ENCODE data around the gene BRD7. TPM values are rescaled to one million over a fixed set of nuclear protein-coding genes. Genes with fewer than 3 reads are reported as not detected.

BRD7 gene
- total RNA-seq, 4 donors from 2014 or later = 27.8 to 46.2 (median 36.8) TPM

DNA sequence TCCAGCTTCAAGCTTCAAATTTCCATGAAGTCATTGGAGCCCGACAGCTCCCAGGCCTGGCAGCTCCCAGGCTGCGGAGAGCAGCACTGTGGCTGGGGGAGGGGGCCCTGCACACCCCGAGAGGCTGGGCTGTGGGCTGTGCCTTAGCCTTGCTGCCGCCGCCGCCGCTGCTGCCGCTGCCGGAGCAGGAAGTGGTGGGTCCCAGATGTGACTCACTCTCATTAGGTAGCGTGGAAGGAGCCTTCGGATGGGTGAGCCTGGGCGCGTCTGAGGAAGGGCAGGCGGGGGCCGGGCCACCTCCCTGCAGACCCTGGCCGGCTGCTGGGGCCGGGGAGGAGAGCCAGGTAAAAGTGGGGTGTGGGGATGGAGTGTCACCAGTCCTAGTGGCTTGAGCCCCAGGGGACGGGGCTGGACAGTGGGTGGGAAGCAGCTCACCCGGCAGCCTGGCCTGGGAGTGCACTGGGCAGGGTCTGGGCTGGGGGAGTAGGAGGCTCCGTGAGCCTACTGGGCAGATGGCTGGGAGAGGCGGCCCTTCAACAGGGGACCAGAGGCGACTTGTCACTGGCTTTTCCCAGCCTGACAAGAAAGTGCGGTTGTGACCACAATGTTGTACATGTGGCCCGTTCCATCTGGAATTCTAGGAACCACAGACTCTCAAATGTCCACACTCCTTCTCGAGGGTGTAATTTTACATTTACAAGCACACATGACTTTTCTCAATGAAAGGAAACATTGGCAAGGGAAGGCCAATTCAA is 102.3 kb downstream of the BRD7 start, which contains the start of gene ADCY7:
Gene ADCY7, plus strand, starts transcription at position 215 of the 755 bp plus-strand sequence. CDS start 21,629 bp downstream, outside the sequence.
- Histone ChIP-seq H3K36me3 (no peaks in the 10 kb centered on the region), H3K27me3 (no peaks in the 10 kb centered on the region), H3K27ac (peak within 1 kb of the TSS; percentile 65 to 91 (median 76)), H3K9me3 (no peaks in the 10 kb centered on the region), H3K4me1 (peaks cover 0 to 16% (median 12%) of the 10 kb centered on the region in 4 donors), H3K4me3 (peak within 1 kb of the TSS; percentile 40 to 54 (median 46))
- peak; percentile 72 to 92 (median 87) for DNase-seq
- TF ChIP-seq POLR2A (IDR thresholded peaks at IDR 0.05) (no peak), CTCF (IDR thresholded peaks at IDR 0.05) (no peak)

Small RNA genes lying within 50 kb of the gene (small RNA-seq; reads per million reads assigned to genes)
- 0 reads per million in 2 donors for gene MIR6771

Other genes with a start within 250 kb of the BRD7 start
- gene TENT4B, start 215.7 kb downstream of the BRD7 start, total RNA-seq = 10 to 100 TPM; 10.7 to 30.5 (median 24.7) TPM
- 10 to 100 TPM in 3 of 4 donors, 1 to 10 TPM in 1; 6.5 to 67.7 (median 21.5) TPM for gene ADCY7, start 102.4 kb downstream of the BRD7 start, total RNA-seq
- 1 to 10 TPM; 1.7 to 4.0 (median 3.4) TPM for gene NKD1, start 179.4 kb upstream of the BRD7 start, total RNA-seq

Measured in Peyer's patch (tissue), 4 donors.